GM20000 (cell line): ENCODE results near the gene GABRB1.

Source experiments
- DNase-seq: peaks from one replicate; pipeline ENCODE4 v3.0.0; 2012; ENCODE audit warnings: low spot score
- TF ChIP-seq, protein P1 (sequence below): IDR thresholded peaks from 2 replicates; pipeline ENCODE4 v1.5.1; 2012; ENCODE audit warnings: mild to moderate bottlenecking, control low read depth; ENCODE audit errors: extremely low read depth, missing control alignments

GABRB1 gene

DNA sequence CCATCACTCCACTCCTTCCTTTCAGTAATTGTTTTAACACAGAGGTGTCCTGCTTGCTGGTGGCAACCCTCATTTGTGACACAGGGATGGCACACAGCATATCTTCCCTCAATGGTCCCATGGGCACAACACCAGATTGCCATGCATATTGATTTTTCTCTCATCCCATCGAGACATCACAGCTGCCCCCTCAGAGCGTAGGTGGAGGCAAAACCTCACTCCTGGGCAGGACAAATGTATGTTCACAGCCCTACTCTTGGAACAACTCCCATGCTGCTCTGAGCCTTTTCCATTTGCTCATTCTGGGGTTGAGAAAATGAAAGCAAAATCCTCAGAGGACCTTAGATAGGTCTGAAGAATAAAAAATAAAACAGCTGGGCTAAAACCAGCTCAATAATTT, 172.2 kb downstream of the GABRB1 start:
- no peak for DNase-seq
- TF ChIP-seq, protein P1, sequence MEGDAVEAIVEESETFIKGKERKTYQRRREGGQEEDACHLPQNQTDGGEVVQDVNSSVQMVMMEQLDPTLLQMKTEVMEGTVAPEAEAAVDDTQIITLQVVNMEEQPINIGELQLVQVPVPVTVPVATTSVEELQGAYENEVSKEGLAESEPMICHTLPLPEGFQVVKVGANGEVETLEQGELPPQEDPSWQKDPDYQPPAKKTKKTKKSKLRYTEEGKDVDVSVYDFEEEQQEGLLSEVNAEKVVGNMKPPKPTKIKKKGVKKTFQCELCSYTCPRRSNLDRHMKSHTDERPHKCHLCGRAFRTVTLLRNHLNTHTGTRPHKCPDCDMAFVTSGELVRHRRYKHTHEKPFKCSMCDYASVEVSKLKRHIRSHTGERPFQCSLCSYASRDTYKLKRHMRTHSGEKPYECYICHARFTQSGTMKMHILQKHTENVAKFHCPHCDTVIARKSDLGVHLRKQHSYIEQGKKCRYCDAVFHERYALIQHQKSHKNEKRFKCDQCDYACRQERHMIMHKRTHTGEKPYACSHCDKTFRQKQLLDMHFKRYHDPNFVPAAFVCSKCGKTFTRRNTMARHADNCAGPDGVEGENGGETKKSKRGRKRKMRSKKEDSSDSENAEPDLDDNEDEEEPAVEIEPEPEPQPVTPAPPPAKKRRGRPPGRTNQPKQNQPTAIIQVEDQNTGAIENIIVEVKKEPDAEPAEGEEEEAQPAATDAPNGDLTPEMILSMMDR, result no peak

DNA sequence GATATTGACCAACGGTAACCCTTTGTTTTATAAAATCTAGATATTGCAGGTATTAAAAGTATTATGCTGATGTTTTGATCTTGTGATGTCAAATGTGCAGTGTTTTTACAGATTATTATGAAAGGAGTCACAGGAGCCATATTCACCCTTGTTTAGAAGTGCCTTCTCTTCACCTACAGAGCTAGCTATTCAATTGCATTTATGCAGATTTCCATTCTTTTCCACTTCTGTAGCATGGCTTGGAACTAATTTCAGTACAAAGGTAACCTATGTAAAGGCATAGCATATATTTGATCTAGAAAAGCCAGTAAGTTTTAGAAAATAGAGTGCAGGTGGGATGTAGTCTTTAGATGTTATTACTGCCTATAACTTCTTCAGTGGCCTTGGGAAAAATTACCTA, 176.2 kb downstream of the GABRB1 start:
- TF ChIP-seq, protein P1, result no peak
- no peak for DNase-seq

DNA sequence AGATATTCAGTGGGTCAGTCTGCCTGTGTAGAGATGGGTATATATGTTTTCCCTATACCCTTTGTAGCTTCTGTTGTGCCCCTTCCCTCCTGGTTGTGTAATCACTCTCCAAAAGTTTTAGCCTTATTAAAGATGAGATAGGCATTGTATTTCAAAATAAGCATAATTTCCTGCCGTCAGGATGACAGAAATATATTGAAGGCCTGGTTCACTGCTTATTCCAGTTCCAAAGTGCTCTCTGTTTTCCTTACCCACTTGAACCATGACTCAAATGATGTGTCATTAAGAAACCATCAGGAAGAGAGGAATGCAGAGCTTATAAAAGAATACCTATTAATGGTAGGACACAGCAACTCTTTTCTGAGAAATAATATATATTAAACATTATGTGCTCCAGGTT, 178.5 kb downstream of the GABRB1 start:
- DNase-seq, result no peak
- TF ChIP-seq, protein P1, result no peak

DNA sequence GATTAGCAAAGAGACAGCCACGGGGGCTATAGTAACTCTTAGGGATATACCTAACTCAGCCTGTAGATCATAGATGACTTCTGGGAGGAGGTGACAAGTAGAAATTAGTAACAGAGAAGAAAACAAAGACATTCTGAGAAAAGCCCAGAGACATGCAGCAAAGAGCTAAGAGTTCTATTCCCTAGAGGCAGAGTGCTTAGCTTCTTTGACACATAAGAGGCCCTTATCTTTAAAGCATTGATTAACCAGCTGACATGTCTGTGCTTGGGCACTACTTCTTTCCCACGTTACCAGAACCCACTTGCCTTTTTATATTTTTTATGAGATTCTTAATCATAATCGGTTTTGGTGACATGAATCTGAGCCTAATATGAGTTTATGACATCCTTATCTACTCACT, 179.5 kb downstream of the GABRB1 start:
- DNase-seq, result no peak
- TF ChIP-seq, protein P1, result no peak

DNA sequence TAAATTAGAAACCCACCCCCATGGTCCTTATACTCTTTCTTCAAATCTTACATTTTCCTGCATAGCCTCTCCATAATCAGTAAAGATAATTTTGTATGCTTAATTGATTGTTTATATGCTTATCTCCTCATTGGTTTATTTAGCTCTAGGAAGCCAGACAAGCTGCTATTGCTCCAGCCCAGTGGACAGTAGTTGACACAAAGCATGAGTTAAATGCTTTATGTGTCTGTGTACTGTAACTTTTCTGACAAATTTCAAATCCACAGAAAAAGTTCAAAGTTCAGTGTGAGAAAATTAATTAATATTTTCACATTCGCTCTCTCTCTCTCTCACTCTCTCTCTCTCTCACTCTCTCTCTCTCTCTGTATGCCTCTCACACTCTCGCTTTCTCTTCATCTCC, 181.7 kb downstream of the GABRB1 start:
- DNase-seq, result no peak
- TF ChIP-seq, protein P1, result no peak

DNA sequence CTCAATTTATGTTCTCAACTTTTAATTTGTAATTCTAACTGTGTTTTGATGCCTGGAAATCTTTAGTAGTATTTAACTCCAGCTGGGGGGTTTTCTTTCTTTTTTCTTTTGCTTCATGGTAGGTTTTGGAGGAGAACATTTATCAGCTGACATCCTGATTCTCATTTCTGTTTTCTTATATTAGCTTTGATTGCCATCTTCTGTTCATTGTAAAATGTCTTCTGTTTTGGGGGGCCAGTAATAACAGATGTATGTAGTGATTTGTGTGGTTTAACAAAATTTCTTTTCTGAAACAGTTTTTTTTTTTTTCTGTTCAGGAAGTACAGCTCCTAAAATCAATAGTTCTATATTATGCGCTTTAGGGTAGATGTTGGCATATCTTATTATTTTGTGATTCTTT, 182.2 kb downstream of the GABRB1 start:
- DNase-seq, result no peak
- TF ChIP-seq, protein P1, result no peak

DNA sequence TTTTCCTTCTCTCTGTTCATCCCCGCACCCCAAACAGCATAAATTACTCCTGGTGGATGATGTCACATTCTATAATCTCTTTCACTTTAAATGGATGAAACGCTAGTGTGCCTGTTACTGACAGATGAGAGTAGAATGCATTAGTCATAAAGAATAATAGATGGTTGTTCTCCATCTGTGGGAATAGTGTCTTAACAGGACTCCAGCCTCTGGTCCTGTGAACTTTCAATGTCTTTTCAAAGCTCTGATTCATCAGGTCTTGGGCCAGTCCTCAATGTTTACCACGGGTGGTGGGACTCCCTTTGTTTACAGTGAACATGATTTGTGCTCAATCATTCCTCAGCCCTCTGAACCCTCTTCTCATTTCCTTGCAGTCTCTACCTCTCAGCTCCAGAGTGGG, 182.6 kb downstream of the GABRB1 start:
- TF ChIP-seq, protein P1, result no peak
- DNase-seq, result no peak
